Stimulated activated CD8-positive, alpha-beta memory T cell treated with anti-CD3 and anti-CD28 coated beads, Interleukin-12 subunit alpha, Interleukin-12 subunit beta, amount 100 ng/mL, for 4 hours (primary cell): ENCODE results near the gene SLC28A1.

Experiments used
- DNase-seq: peaks from one replicate; pipeline ENCODE4 v3.0.0-alpha.2; 2020; ENCODE audit warnings: low read depth

Gene SLC28A1

GRCh38 chr15:84942456-84942855 is 58.0 kb downstream of the SLC28A1 start:
- DNase-seq, result no peak

- DNase-seq, result no peak
These were observed 59.8 kb downstream of the SLC28A1 start for GRCh38 chr15:84944311-84944710.

GRCh38 chr15:84944861-84945260 is 60.4 kb downstream of the SLC28A1 start:
- no peak for DNase-seq

GRCh38 chr15:84946772-84947489 is 62.5 kb downstream of the SLC28A1 start:
- no peak for DNase-seq

- DNase-seq, result no peak
These were observed 63.7 kb downstream of the SLC28A1 start for GRCh38 chr15:84947947-84948830.

GRCh38 chr15:84949043-84949442 is 64.6 kb downstream of the SLC28A1 start:
- DNase-seq, result no peak

- no peak for DNase-seq
These were observed 65.5 kb downstream of the SLC28A1 start for GRCh38 chr15:84949845-84950569.

- DNase-seq, result no peak
These were observed 66.2 kb downstream of the SLC28A1 start for GRCh38 chr15:84950570-84951111.

- no peak for DNase-seq
These were observed 67.3 kb downstream of the SLC28A1 start for GRCh38 chr15:84951736-84952135.

- DNase-seq, result no peak
These were observed 68.7 kb downstream of the SLC28A1 start for GRCh38 chr15:84953136-84953535.

- no peak for DNase-seq
These were observed 69.3 kb downstream of the SLC28A1 start for GRCh38 chr15:84953726-84954125.

GRCh38 chr15:84955089-84955848 is 70.8 kb downstream of the SLC28A1 start:
- DNase-seq, result no peak

- DNase-seq, result no peak
These were observed 71.7 kb downstream of the SLC28A1 start for GRCh38 chr15:84956199-84956598.

GRCh38 chr15:84960391-84961113 is 76.1 kb downstream of the SLC28A1 start:
- DNase-seq, result no peak

- no peak for DNase-seq
These were observed 76.6 kb downstream of the SLC28A1 start for GRCh38 chr15:84961114-84961452.

- no peak for DNase-seq
These were observed 77.2 kb downstream of the SLC28A1 start for GRCh38 chr15:84961707-84962106.

- DNase-seq, result no peak
These were observed 78.5 kb downstream of the SLC28A1 start for GRCh38 chr15:84962955-84963354.

- no peak for DNase-seq
These were observed 82.9 kb downstream of the SLC28A1 start for GRCh38 chr15:84967380-84967779.

- no peak for DNase-seq
These were observed 83.8 kb downstream of the SLC28A1 start for GRCh38 chr15:84968301-84968700.

- no peak for DNase-seq
These were observed 84.8 kb downstream of the SLC28A1 start for GRCh38 chr15:84969257-84969656.

- DNase-seq, result no peak
These were observed 86.4 kb downstream of the SLC28A1 start for GRCh38 chr15:84970843-84971242.
